HG02610 (cell line): ENCODE results near the gene TRAF7.
"Not testable (repeated sequence)": the region's sequence is repeated elsewhere in the genome, so short reads cannot be mapped to it uniquely, and the experiment has no call there.

Source experiments
- ATAC-seq: cut with Tn5 transposase; IDR thresholded peaks from one replicate; pipeline ENCODE4 v1.9.1; 2021; ENCODE audit warnings: mild to moderate bottlenecking, moderate library complexity; ENCODE audit not compliant: unreplicated experiment

The TRAF7 gene

GRCh38 chr16:2155091-2155950 is at the start of gene TRAF7:
Gene TRAF7 (plus strand): TSS chr16:2155782. CDS start chr16:2163921, 8,139 bp downstream.
- peak; percentile 91 for ATAC-seq

GRCh38 chr16:2106211-2106610 is 49.4 kb upstream of the TRAF7 start:
- ATAC-seq = not testable (repeated sequence)

- not testable (repeated sequence) for ATAC-seq
Measured at GRCh38 chr16:2107121-2107790, 48.3 kb upstream of the TRAF7 start.

- ATAC-seq = not testable (repeated sequence)
Measured at GRCh38 chr16:2107791-2108125, 47.8 kb upstream of the TRAF7 start.

GRCh38 chr16:2108446-2109270 is 46.9 kb upstream of the TRAF7 start:
- not testable (repeated sequence) for ATAC-seq

- not testable (repeated sequence) for ATAC-seq
Measured at GRCh38 chr16:2109271-2109580, 46.4 kb upstream of the TRAF7 start.

GRCh38 chr16:2109872-2110271 is 45.7 kb upstream of the TRAF7 start:
- ATAC-seq = not testable (repeated sequence)

- ATAC-seq = not testable (repeated sequence)
Measured at GRCh38 chr16:2110332-2111008, 45.1 kb upstream of the TRAF7 start.

GRCh38 chr16:2111009-2111353 is 44.6 kb upstream of the TRAF7 start:
- ATAC-seq = not testable (repeated sequence)

GRCh38 chr16:2111412-2112335 is 43.9 kb upstream of the TRAF7 start:
- not testable (repeated sequence) for ATAC-seq

- ATAC-seq = not testable (repeated sequence)
Measured at GRCh38 chr16:2112539-2113106, 43.0 kb upstream of the TRAF7 start.

GRCh38 chr16:2114225-2114624 is 41.4 kb upstream of the TRAF7 start:
- ATAC-seq = not testable (repeated sequence)

GRCh38 chr16:2114885-2115590 is 40.5 kb upstream of the TRAF7 start:
- not testable (repeated sequence) for ATAC-seq

- no peak for ATAC-seq
Measured at GRCh38 chr16:2115591-2115973, 40.0 kb upstream of the TRAF7 start.

GRCh38 chr16:2116428-2116827 is 39.2 kb upstream of the TRAF7 start:
- not testable (repeated sequence) for ATAC-seq

- not testable (repeated sequence) for ATAC-seq
Measured at GRCh38 chr16:2117341-2117740, 38.2 kb upstream of the TRAF7 start.

GRCh38 chr16:2117960-2118722 is 37.4 kb upstream of the TRAF7 start:
- ATAC-seq = not testable (repeated sequence)

GRCh38 chr16:2121325-2121724 is 34.3 kb upstream of the TRAF7 start:
- not testable (repeated sequence) for ATAC-seq
